GM12878 (cell line): ENCODE measurements around the gene MKNK1. TPM values are rescaled to one million over a fixed set of nuclear protein-coding genes. Genes with fewer than 3 reads are reported as not detected.

Experiments
- ATAC-seq: fragments of 200-7000 bp; cut with Tn5 transposase; 3 replicates; pipeline ENCODE4 v1.9.1; 2020; ENCODE audit warnings: mild to moderate bottlenecking, moderate library complexity
- BruUV-seq: library from RNA; stranded (reverse); fragments of 400-500 nt; replicated peaks from 2 replicates; lab custom pipeline; 2021; lab: Mats Ljungman, UMichigan
- CTCF ChIA-PET: fragments of 300-600 bp; sonication (Branson Sonifier 250); formaldehyde crosslinking; extraction: SDS; loops from one replicate; lab custom pipeline; 2021; ENCODE audit warnings: inconsistent platforms; lab: Yijun Ruan, JAX
- POLR2A ChIA-PET: fragments of 350-600 bp; formaldehyde crosslinking; extraction: SDS; loops from one replicate; lab custom pipeline; 2021; ENCODE audit warnings: inconsistent platforms; lab: Charles Lee
- RAD21 ChIA-PET: fragments of 300-600 bp; sonication (Branson Sonifier 250); formaldehyde crosslinking; loops from one replicate; lab custom pipeline; 2023; ENCODE audit warnings: antibody characterized with exemption; ENCODE audit not compliant: unreplicated experiment; lab: Charles Lee
- SMC1A ChIA-PET: fragments of 300-600 bp; sonication (Branson Sonifier 250); formaldehyde crosslinking; loops from one replicate; lab custom pipeline; 2023; ENCODE audit not compliant: unreplicated experiment, uncharacterized antibody; lab: Charles Lee
- DNase-seq: peaks from one replicate; pipeline ENCODE4 v3.0.0-alpha.2; 2011; ENCODE audit warnings: low read depth, low spot score
- FAIRE-seq: peaks from 3 replicates; lab custom pipeline; 2011; peaks lifted over from hg19 to GRCh38; lab: Jason Lieb, UNC
- H2AFZ ChIP-seq: 2 replicates; pipeline ENCODE4 v1.6.0; 2011; ENCODE audit warnings: low read depth, low read length, control low read depth; ENCODE audit not compliant: control insufficient read depth
- H3K27ac ChIP-seq: 2 replicates; pipeline ENCODE4 v1.5.1; 2011; ENCODE audit warnings: control low read depth; ENCODE audit not compliant: control insufficient read depth, insufficient read depth
- H3K27me3 ChIP-seq, 2 experiments: replicated peaks in 1 of 2; 2 replicates each; pipeline versions ENCODE4 v1.6.0 to v1.6.1; 2011; ENCODE audit warnings: low read length in 1 of 2; ENCODE audit not compliant: control insufficient read depth in 2 of 2, insufficient read depth in 2 of 2
- H3K36me3 ChIP-seq, 2 experiments: 2 replicates each; pipeline ENCODE4 v1.5.1; 2011; ENCODE audit warnings: low read length in 1 of 2; ENCODE audit not compliant: control insufficient read depth in 2 of 2, insufficient read depth in 2 of 2
- H3K4me1 ChIP-seq: 2 replicates; pipeline ENCODE4 v1.6.1; 2011; ENCODE audit warnings: mild to moderate bottlenecking, low read length, moderate library complexity, mixed read lengths; ENCODE audit not compliant: control insufficient read depth, insufficient read depth
- H3K4me2 ChIP-seq: 2 replicates; pipeline ENCODE4 v1.6.0; 2011; ENCODE audit warnings: control low read depth; ENCODE audit not compliant: control insufficient read depth, insufficient read depth
- H3K4me3 ChIP-seq: fragments of 200-600 bp; sonication (generic); 2 replicates; pipeline ENCODE4 v1.5.1; 2016
- H3K79me2 ChIP-seq: 2 replicates; pipeline ENCODE4 v1.6.0; 2011; ENCODE audit warnings: low read length; ENCODE audit not compliant: control insufficient read depth, insufficient read depth
- H3K9ac ChIP-seq: 2 replicates; pipeline ENCODE4 v1.8.0; 2011; ENCODE audit warnings: low read length, control low read depth, mixed read lengths; ENCODE audit not compliant: control insufficient read depth, insufficient read depth
- H3K9me3 ChIP-seq: replicated peaks from 3 replicates; pipeline ENCODE4 v1.5.1; 2011; ENCODE audit warnings: mild to moderate bottlenecking, low read length; ENCODE audit not compliant: control insufficient read depth, insufficient read depth
- H4K20me1 ChIP-seq: 2 replicates; pipeline ENCODE4 v1.6.0; 2011; ENCODE audit not compliant: control insufficient read depth, insufficient read depth
- FOXM1 ChIP-seq: IDR thresholded peaks from 2 replicates; pipeline ENCODE4 v1.6.1; 2012; ENCODE audit warnings: low read depth, mild to moderate bottlenecking, inconsistent platforms, low read length, moderate library complexity
- MEF2A ChIP-seq: IDR thresholded peaks from 2 replicates; pipeline ENCODE4 v1.6.1; 2011; ENCODE audit warnings: low read depth, mild to moderate bottlenecking, low read length, moderate library complexity; ENCODE audit not compliant: insufficient read depth
- MYB ChIP-seq: fragments of 150-350 bp; IDR thresholded peaks from 2 replicates; pipeline ENCODE4 v1.6.1; 2014; ENCODE audit warnings: mild to moderate bottlenecking, low read depth, low read length, borderline replicate concordance
- ZNF217 ChIP-seq: fragments of 450-650 bp; IDR thresholded peaks from 2 replicates; pipeline ENCODE4 v1.6.1; 2017; ENCODE audit warnings: antibody characterized with exemption, mild to moderate bottlenecking
- WGBS: methylation state at CpG from one replicate; pipeline ENCODE4 v1.1.6; 2016; ENCODE audit warnings: low lambda C conversion rate; ENCODE audit not compliant: insufficient replicate concordance, insufficient coverage; ENCODE audit errors: missing lambda C conversion rate; 5-methylcytosine and 5-hydroxymethylcytosine counted together
- in situ Hi-C: fragments of 300-500 bp; cut with MboI; formaldehyde crosslinking; loops from 9 replicates; pipeline ENCODE4 v1.14.3; 2018; ENCODE audit warnings: mixed read lengths
- intact Hi-C: fragments of 100-400 bp; cut with micrococcal nuclease; formaldehyde crosslinking; loops from one replicate; pipeline ENCODE4 v1.14.2; 2022; ENCODE audit not compliant: unreplicated experiment
- polyA plus RNA-seq, 11 experiments: library from polyadenylated mRNA; depleted of rRNA in 4 of 11; unstranded in 6 of 11; stranded (reverse) in 5 of 11; fragments of >200 nt; fragmentation: Nextera tagmentation in 4 of 11; fragmentation: Illumina TruSeq in 1 of 11; extraction: Ambion mirVana in 4 of 11; extraction: Trizol in 1 of 11; gene quantifications; 1 replicate in 1 of 11; 2 replicates in 10 of 11; pipeline versions ENCODE4 v1.2.1 to v1.2.3, GENCODE V29; 2011 to 2016; ENCODE audit warnings: inconsistent platforms in 2 of 11, missing spikeins in 2 of 11, low read depth in 1 of 11
- total RNA-seq, 4 experiments: library from RNA; depleted of rRNA in 3 of 4; stranded (reverse); fragments of >200 nt in 3 of 4; fragmentation: Illumina TruSeq in 1 of 4; extraction: Trizol in 1 of 4; gene quantifications; 2 replicates each; pipeline versions ENCODE4 v1.2.1 to v1.2.3, GENCODE V29; 2013 to 2021
- TF ChIP-seq, protein P1 (sequence below): IDR thresholded peaks from 2 replicates; pipeline ENCODE4 v1.6.1; 2012; ENCODE audit warnings: improper control_type of control experiment, low read depth, low read length; ENCODE audit not compliant: insufficient replicate concordance

Gene MKNK1
- total and polyA plus RNA-seq, 10 of the 15 experiments (the other 5 are each of a cell fraction or from before 2014, with no cell fraction given): 13.7 to 29.9 (median 26.5) TPM

DNA sequence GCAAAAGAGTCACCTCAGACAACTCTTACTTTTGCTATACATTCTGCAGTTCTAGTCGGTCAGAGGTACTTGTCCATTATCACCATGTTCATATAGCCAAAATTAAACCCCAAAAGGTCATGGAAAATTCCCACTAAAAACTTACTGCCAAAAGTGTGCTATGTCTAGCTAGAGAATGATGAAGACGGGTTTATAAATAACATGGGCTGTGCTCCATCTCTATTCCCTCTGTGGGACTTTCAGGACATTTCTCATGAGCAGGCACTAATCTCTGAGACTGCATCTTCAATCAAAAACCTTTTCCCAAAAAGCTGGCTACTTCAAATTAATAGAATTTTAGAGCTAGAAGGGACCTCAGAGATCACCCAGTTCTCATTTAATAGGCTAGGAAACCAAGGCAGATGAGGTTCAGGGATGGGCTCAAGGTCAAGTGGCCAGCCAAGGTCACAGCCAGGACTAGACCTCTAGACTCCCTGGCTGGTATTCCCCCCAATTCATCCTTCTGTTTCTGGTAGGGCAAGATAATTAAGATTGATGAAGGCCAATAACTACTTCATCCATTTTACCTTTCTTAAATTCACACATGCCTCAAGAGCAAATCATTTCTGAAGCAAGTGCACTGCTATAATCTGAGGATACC is 33.5 kb upstream of the MKNK1 start:
- intact Hi-C loops (no loop called here), in situ Hi-C loops (no loop called here)
- H3K4me2 ChIP-seq: no peak overlapping the region
- 50% methylated on average over 2 of the region's 2 CpGs for WGBS
- no peak overlapping the region for H3K4me3 ChIP-seq
- no peak overlapping the region for H2AFZ ChIP-seq
- ChIA-PET CTCF (no interaction called here), SMC1A (no interaction called here), RAD21 (no interaction called here), POLR2A (no interaction called here)
- no peak for TF ChIP-seq MYB
- no peak for TF ChIP-seq FOXM1
- no peak for TF ChIP-seq ZNF217
- TF ChIP-seq MEF2A: no peak
- TF ChIP-seq, protein P1, sequence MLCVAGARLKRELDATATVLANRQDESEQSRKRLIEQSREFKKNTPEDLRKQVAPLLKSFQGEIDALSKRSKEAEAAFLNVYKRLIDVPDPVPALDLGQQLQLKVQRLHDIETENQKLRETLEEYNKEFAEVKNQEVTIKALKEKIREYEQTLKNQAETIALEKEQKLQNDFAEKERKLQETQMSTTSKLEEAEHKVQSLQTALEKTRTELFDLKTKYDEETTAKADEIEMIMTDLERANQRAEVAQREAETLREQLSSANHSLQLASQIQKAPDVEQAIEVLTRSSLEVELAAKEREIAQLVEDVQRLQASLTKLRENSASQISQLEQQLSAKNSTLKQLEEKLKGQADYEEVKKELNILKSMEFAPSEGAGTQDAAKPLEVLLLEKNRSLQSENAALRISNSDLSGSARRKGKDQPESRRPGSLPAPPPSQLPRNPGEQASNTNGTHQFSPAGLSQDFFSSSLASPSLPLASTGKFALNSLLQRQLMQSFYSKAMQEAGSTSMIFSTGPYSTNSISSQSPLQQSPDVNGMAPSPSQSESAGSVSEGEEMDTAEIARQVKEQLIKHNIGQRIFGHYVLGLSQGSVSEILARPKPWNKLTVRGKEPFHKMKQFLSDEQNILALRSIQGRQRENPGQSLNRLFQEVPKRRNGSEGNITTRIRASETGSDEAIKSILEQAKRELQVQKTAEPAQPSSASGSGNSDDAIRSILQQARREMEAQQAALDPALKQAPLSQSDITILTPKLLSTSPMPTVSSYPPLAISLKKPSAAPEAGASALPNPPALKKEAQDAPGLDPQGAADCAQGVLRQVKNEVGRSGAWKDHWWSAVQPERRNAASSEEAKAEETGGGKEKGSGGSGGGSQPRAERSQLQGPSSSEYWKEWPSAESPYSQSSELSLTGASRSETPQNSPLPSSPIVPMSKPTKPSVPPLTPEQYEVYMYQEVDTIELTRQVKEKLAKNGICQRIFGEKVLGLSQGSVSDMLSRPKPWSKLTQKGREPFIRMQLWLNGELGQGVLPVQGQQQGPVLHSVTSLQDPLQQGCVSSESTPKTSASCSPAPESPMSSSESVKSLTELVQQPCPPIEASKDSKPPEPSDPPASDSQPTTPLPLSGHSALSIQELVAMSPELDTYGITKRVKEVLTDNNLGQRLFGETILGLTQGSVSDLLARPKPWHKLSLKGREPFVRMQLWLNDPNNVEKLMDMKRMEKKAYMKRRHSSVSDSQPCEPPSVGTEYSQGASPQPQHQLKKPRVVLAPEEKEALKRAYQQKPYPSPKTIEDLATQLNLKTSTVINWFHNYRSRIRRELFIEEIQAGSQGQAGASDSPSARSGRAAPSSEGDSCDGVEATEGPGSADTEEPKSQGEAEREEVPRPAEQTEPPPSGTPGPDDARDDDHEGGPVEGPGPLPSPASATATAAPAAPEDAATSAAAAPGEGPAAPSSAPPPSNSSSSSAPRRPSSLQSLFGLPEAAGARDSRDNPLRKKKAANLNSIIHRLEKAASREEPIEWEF: no peak
- no peaks in the 10 kb centered on the region for H3K4me1 ChIP-seq
- H3K79me2 ChIP-seq: no peaks in the 10 kb centered on the region
- H3K27ac ChIP-seq: no peak overlapping the region
- no peaks in the 10 kb centered on the region for H3K27me3 ChIP-seq
- peaks cover 2 to 8% of the 10 kb centered on the region in 2 experiments for H3K36me3 ChIP-seq
- no peak for FAIRE-seq
- no TSS peak for BruUV-seq
- H3K9me3 ChIP-seq: no peaks in the 10 kb centered on the region
- no peak overlapping the region for H3K9ac ChIP-seq
- H4K20me1 ChIP-seq: no peaks in the 10 kb centered on the region
- DNase-seq: no peak
- ATAC-seq: no peak
